ENCODE results near the gene RAB3D. TPM values are rescaled to one million over a fixed set of nuclear protein-coding genes. Genes with fewer than 3 reads are reported as not detected.
"Not testable (repeated sequence)": the region's sequence is repeated elsewhere in the genome, so short reads cannot be mapped to it uniquely, and the experiment has no call there.

Gene RAB3D
- total and polyA plus RNA-seq, 2 donors (not counting 1 experiment from before 2014, with no cell fraction given), result 11.5 to 20.0 TPM

GRCh38 chr19:11335449-11336146, 3.9 kb downstream of the RAB3D start:
- no peak overlapping the region for H3K4me3 ChIP-seq (replicated peaks in 1 of 4; ENCODE audit: control extremely low read depth in 1 of 4, insufficient read depth in 1 of 4, low read depth in 3 of 4, low read length in 4 of 4)
- no peak overlapping the region for H3K4me2 ChIP-seq (ENCODE audit: extremely low read depth, insufficient read depth, low read length)
- no peak overlapping the region for H2AFZ ChIP-seq (ENCODE audit: low read length)
- DNase-seq (ENCODE audit: low read depth in 2 of 2), result no peak
- H3K36me3 ChIP-seq (ENCODE audit: control insufficient read depth, insufficient read depth, low read length), result peaks cover 2% of the 10 kb centered on the region
- H3K79me2 ChIP-seq (ENCODE audit: control insufficient read depth, insufficient read depth, low read length), result no peaks in the 10 kb centered on the region
- no peaks in the 10 kb centered on the region for H3K27me3 ChIP-seq (ENCODE audit: control insufficient read depth, insufficient read depth, low read length)
- peaks cover 3% of the 10 kb centered on the region for H3K4me1 ChIP-seq (ENCODE audit: control insufficient read depth, extremely low read depth, insufficient read depth, low read length)
- H3K27ac ChIP-seq (ENCODE audit: insufficient read depth, low read length), result no peak overlapping the region
- TF ChIP-seq EZH2 (IDR thresholded peaks at IDR 0.05; ENCODE audit: low read length, missing control alignments), result no peak
- no peak for TF ChIP-seq CTCF (conservative IDR thresholded peaks at IDR 0.05 in 1 of 2, IDR thresholded peaks at IDR 0.05 in 1 of 2; ENCODE audit: low read depth in 1 of 2, low read length in 2 of 2)
- H4K20me1 ChIP-seq (ENCODE audit: control insufficient read depth, extremely low read depth, insufficient read depth, low read length), result no peaks in the 10 kb centered on the region
- no peaks in the 10 kb centered on the region for H3K9me3 ChIP-seq (ENCODE audit: control insufficient read depth, insufficient read depth, low read depth, low read length)
- no peak overlapping the region for H3K9ac ChIP-seq (ENCODE audit: insufficient read depth, low read length)

- H3K9ac ChIP-seq (ENCODE audit: insufficient read depth, low read length); DNase-seq (ENCODE audit: low read depth in 2 of 2); H3K4me3 ChIP-seq (replicated peaks in 1 of 4; ENCODE audit: control extremely low read depth in 1 of 4, insufficient read depth in 1 of 4, low read depth in 3 of 4, low read length in 4 of 4); H3K27me3 ChIP-seq (ENCODE audit: control insufficient read depth, insufficient read depth, low read length); H3K4me1 ChIP-seq (ENCODE audit: control insufficient read depth, extremely low read depth, insufficient read depth, low read length); H2AFZ ChIP-seq (ENCODE audit: low read length); H4K20me1 ChIP-seq (ENCODE audit: control insufficient read depth, extremely low read depth, insufficient read depth, low read length); H3K9me3 ChIP-seq (ENCODE audit: control insufficient read depth, insufficient read depth, low read depth, low read length); H3K27ac ChIP-seq (ENCODE audit: insufficient read depth, low read length); H3K79me2 ChIP-seq (ENCODE audit: control insufficient read depth, insufficient read depth, low read length); H3K4me2 ChIP-seq (ENCODE audit: extremely low read depth, insufficient read depth, low read length); H3K36me3 ChIP-seq (ENCODE audit: control insufficient read depth, insufficient read depth, low read length): not testable (repeated sequence)
Observed at GRCh38 chr19:11333838-11334237, 5.6 kb downstream of the RAB3D start.

GRCh38 chr19:11332822-11333221, 6.6 kb downstream of the RAB3D start:
- no peak overlapping the region for H2AFZ ChIP-seq (ENCODE audit: low read length)
- H3K9me3 ChIP-seq (ENCODE audit: control insufficient read depth, insufficient read depth, low read depth, low read length), result no peaks in the 10 kb centered on the region
- no peaks in the 10 kb centered on the region for H3K79me2 ChIP-seq (ENCODE audit: control insufficient read depth, insufficient read depth, low read length)
- no peak for TF ChIP-seq CTCF (conservative IDR thresholded peaks at IDR 0.05 in 1 of 2, IDR thresholded peaks at IDR 0.05 in 1 of 2; ENCODE audit: low read depth in 1 of 2, low read length in 2 of 2)
- no peak for TF ChIP-seq EZH2 (IDR thresholded peaks at IDR 0.05; ENCODE audit: low read length, missing control alignments)
- no peak overlapping the region for H3K9ac ChIP-seq (ENCODE audit: insufficient read depth, low read length)
- no peaks in the 10 kb centered on the region for H3K27me3 ChIP-seq (ENCODE audit: control insufficient read depth, insufficient read depth, low read length)
- H3K4me2 ChIP-seq (ENCODE audit: extremely low read depth, insufficient read depth, low read length), result no peak overlapping the region
- no peaks in the 10 kb centered on the region for H3K4me1 ChIP-seq (ENCODE audit: control insufficient read depth, extremely low read depth, insufficient read depth, low read length)
- no peak overlapping the region for H3K4me3 ChIP-seq (replicated peaks in 1 of 4; ENCODE audit: control extremely low read depth in 1 of 4, insufficient read depth in 1 of 4, low read depth in 3 of 4, low read length in 4 of 4)
- peaks cover 2% of the 10 kb centered on the region for H3K36me3 ChIP-seq (ENCODE audit: control insufficient read depth, insufficient read depth, low read length)
- no peaks in the 10 kb centered on the region for H4K20me1 ChIP-seq (ENCODE audit: control insufficient read depth, extremely low read depth, insufficient read depth, low read length)
- no peak overlapping the region for H3K27ac ChIP-seq (ENCODE audit: insufficient read depth, low read length)
- no peak for DNase-seq (ENCODE audit: low read depth in 2 of 2)
